GM20000 (cell line): ENCODE results near the gene ZNF526.

Experiments used
- DNase-seq: peaks from one replicate; pipeline ENCODE4 v3.0.0; 2012; ENCODE audit warnings: low spot score
- CTCF ChIP-seq: IDR thresholded peaks from 2 replicates; pipeline ENCODE4 v1.5.1; 2012; ENCODE audit warnings: mild to moderate bottlenecking, control low read depth; ENCODE audit errors: extremely low read depth, missing control alignments

ZNF526 gene

GRCh38 chr19:42203700-42204099 is 16.4 kb upstream of the ZNF526 start:
- no peak for TF ChIP-seq CTCF
- DNase-seq = no peak

GRCh38 chr19:42204664-42205063 is 15.4 kb upstream of the ZNF526 start:
- TF ChIP-seq CTCF = no peak

GRCh38 chr19:42206871-42207755 is 13.0 kb upstream of the ZNF526 start:
- DNase-seq = no peak
- no peak for TF ChIP-seq CTCF

More at GRCh38 chr19:42204664-42205063, 15.4 kb upstream of the ZNF526 start:
- no peak for DNase-seq

GRCh38 chr19:42207767-42208271 is 12.3 kb upstream of the ZNF526 start:
- no peak for TF ChIP-seq CTCF
- no peak for DNase-seq

- TF ChIP-seq CTCF = no peak
- DNase-seq = no peak
These were observed 11.5 kb upstream of the ZNF526 start for GRCh38 chr19:42208612-42209011.

GRCh38 chr19:42212886-42213285 is 7.2 kb upstream of the ZNF526 start:
- TF ChIP-seq CTCF = no peak

GRCh38 chr19:42214810-42215485 is 5.2 kb upstream of the ZNF526 start:
- no peak for DNase-seq
- TF ChIP-seq CTCF = no peak

More at GRCh38 chr19:42212886-42213285, 7.2 kb upstream of the ZNF526 start:
- DNase-seq = no peak
